ENCODE results near the gene KRT17.

The KRT17 gene

DNA sequence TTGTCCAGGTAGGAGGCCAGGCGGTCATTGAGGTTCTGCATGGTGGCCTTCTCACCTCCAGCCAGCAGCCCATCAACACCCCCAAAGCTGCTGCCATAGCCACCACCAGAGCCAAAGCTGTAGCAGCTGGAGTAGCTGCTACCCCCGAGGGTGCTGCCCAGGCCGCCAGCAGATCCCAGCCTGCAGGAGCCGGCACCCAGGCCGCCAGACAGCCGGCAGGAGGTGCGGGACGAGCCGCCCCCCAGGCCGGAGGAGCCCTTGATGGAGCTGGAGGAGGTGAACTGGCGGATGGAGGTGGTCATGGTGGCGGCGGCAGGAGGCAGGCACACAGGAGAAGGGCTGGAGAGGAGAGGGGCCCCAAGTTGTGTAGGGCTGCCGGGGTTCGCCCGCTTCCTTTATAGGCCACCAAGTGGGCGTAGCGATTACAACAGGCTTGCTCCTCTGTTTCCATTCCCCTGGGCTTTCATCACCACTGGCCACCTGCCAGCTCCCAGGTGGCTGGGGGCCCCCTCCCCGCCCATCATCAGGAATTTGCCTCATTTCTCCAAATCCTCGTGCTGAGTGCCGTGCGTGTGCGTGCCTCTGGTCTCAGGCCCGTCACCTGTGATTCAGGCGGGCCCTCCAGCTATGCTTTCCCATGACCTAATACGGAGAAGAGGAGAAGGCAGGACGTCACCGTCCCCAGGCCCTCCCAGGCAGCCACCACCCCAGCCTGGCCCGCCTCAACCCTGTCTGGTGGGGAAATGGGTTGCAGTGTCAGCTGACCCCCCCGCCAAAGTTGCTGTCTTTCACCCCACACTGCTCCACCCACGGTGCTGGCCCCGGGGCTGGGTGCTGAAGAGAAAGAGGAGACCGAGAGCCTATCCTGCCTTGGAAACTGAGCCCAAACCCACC is at the start of gene KRT17:
Gene KRT17 (minus strand): TSS at position 368 of the 894 bp plus-strand sequence. CDS start 66 bp downstream, at position 302.
- no peak for DNase-seq (ENCODE audit: low read depth, low spot score)

DNA sequence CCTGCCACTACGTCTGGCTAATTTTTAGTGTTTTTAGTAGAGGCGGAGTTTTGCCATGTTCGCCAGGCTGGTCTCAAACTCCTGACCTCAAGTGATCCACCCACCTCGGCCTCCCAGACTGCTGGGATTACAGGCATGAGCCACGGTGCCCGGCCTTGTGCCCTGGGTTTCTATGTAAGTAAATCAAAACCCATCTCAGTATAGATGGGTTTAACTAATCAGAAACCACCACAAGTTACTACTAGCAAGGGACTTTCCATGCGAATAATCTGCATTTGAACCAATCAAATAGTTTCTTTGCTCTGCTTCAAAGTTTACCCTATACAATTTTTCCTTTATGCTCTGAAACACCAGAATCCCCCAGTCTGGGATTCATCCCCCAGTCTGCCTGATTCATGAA is 47.8 kb upstream of the KRT17 start:
- no peak for DNase-seq (ENCODE audit: low read depth, low spot score)

DNA sequence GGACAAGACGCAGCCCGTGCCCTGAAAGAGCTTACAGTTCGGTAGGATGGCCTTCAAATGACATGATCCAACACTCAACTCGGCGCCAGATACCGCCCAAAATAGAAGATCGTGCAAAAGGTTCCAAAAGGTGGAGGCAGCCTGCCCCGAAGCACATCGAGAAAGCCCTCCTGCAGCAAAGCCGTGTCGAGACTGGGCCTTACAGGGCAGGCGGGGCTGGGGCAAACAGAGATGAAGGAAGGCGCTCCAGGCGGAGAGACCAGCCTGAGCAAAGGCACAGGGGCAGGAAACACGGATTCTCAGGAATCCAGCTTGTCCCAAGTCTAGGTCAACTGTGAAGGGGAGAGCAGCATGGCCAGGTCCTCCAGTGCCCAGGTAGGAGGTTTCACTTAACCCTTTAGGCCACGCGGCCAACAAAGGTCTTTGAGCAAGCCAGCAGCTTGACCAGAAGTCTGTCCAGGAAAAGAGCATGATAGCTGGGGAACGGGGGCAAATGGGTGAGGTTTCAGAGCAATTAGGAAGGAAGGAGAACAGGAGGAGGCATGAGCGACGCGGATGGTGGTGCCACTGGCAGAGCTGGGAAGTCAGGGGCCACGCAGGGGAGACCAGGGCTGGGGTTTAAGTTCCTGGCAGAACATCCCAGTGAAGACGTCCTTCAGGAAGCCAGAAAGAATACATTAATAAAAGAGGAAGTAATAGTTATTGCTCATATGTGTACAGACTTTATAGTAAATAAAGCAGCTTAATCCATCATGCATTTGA is 43.1 kb upstream of the KRT17 start:
- DNase-seq (ENCODE audit: low read depth, low spot score), result no peak

DNA sequence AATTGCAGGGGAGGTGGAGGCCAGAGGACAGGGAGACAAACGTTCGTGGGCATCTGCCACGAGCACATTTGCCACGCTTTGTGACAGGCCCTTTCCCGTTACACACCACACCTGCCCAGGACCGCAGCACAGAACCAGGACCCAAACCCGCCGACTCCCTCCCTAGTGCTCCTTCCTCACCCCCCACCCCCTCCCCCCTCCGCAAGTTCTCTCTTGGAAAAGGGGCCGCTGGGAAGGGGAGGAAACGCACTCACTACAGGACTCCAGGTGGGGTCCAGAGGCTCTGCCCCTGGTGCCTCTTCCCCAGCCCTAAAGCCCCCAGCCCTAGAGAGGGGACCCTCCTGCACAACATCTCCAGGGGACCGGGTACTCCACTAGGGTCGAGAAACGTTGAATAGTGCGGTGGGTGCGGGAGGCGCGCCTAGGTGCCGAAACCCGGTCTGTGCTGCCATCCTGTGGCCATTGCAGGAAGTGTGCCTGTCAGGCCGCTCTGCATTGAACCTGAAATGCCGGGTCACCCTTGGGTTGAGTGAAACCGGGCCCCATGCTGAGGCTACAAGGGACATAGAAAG is 42.4 kb upstream of the KRT17 start:
- no peak for DNase-seq (ENCODE audit: low read depth, low spot score)

DNA sequence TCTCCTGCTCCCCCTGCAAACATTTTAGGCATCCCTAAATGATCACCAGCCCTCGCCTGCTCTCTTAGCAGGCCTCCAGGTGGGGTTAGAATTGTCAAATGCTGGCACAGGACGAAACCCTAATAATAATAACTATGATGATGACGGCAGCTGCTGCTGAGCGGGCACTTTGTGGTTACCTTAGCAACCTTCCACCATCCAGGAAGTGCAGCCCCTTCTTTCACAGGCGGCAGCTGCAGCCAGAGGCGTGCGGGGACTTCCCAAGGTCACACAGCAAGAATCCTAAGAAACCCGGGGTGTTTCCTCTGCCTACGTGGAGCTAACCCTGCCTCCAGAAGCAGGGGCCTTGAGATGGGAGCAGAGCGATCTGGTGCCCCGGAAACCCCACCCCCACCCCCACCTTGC is 41.9 kb upstream of the KRT17 start:
- DNase-seq (ENCODE audit: low read depth, low spot score), result no peak

DNA sequence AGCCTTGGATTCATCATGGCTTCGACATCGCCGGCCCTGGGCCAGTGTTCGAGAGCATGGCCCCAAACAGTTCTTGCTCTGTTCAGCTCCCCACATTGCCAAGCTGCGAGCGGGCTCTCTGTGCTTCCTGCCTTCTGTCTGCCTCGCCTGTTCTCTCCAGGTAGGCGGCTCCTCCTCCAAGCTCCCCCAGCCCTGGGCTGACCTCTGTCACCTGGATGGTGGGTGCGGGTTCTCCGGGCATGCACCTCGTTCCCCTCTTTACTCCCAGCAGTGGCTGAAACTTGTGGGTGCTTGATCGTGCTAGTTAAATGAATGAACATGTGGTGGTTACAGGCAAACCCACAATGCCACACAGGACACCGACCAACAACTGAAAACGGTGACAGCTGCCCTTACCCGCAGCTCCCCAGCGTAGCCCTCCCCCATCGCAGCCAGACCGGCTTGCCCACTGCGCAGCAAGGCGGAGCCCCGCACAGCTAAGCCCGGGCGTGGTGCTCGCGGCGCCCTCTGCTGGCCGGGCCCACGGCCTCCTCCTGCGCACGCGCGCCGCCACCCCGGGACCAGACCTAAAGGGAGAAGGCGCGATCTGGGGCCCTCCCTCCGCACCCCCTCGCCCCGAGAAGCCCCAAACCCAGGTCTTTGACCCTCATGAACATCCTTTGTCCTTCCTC is 41.3 kb upstream of the KRT17 start:
- no peak for DNase-seq (ENCODE audit: low read depth, low spot score)

DNA sequence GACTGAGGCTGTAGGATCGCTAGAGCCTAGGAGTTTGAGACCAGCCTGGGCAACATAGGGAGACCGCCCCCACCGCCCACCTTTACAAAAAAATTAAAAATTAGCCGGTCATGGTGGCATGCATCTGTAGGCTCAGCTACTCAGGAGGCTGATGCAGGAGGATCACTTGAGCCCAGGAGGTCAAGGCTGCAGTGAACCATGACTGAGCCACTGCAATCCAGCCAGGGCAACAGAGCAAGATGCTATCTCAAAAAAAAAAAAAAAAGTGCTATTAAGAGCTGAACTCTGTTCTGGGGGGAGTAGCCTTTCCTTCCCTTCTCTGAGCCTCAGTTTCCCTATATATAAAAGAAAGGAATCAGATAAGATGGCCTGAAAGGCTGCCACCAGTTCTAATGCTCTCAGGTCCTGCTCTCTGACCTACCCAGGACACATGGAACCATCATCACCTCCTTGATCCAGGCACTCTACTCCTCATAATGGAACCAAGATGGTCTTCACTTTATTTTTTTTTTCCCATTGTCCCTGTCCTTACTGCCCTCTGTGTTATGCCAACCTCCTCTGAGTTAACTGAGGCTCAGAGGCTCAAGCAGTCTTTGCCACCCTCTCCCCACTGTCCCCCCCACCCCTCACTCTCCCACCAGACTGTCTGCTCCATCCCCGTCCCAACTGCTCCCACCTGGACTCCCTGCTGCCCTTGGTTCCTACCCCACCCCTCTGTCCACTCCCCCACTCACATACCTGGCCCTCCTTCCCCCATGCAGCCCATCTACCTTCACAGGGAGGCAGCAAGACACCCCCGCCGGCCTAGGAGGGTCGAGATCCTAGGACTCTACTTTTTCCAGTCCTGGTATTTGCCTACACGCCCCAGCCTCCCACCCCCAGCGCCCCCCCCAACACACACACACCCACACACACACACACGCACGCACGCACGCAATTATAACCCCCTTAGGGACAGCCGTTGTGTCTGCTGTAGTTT is 40.5 kb upstream of the KRT17 start:
- DNase-seq (ENCODE audit: low read depth, low spot score), result no peak

DNA sequence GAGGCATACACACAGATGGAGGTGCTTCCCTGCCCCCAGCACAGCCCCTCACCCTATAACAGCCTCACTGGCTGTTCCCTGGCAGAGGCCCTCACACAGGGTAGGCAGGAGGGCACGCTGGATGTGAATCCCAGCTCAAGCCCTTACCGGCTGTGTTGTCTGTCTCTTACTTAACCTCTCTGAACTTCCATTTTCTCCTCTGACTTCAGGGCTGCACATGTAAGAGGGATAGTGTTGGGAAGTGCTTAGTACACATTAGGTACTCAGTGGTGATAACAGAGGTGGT is 39.7 kb upstream of the KRT17 start:
- DNase-seq (ENCODE audit: low read depth, low spot score), result no peak

DNA sequence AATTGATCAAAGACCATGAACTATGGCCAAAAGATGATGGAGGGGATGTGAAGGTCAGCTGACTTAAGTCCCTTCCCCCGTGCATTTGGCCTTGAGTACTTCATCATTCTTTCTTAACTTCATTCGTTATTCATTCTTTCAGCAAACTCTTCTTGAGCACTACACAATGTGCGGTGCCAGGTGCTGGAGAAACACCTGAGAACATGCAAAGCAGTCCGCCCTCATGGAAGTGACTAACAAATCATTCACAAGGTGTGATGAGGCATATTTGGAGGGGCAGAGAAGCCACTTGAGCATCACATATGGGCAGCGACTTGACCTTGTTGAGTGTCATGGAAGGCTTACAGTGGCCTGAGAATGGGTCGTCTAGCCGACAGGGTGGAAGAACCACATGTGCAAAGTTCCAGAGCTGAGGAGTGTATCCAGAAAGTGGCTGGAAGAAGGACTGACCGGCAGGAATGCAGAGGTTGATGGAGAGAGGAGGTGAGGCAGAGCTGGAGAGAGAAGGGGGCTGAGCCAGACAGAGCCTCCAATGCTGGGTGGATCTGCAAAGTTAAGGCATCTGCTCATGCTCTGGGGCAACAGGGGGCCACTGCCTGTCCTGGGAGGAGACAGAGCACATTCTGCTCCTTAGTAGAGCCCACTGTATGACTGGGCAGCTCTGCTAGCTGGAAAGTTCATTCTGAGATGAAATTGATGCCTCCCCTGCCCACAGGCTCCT is 39.2 kb upstream of the KRT17 start:
- no peak for DNase-seq (ENCODE audit: low read depth, low spot score)

DNA sequence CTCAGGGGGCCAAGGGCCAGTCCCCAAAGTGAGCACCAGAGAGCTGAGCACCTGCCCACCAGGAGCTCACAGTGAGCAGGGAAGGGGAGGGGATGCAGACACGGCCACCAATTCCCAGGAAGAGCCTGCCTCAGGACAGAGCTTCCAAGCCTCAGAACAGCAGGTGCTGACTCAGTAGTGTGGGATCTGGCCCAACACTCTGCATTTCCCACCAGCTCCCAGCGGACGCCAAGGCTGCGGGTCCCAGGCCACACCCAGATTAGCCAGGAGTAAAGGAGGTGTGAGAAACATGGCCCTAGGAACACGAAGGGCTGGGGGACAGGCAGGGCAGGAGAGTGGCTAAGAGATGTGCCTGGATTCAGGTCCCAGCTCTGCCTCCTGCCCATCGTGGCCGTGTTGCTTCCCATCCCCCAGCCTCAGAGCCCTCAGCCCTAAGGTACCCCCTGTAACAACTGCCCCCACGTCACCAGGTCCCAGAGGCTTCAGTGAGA is 35.9 kb upstream of the KRT17 start:
- DNase-seq (ENCODE audit: low read depth, low spot score), result no peak

DNA sequence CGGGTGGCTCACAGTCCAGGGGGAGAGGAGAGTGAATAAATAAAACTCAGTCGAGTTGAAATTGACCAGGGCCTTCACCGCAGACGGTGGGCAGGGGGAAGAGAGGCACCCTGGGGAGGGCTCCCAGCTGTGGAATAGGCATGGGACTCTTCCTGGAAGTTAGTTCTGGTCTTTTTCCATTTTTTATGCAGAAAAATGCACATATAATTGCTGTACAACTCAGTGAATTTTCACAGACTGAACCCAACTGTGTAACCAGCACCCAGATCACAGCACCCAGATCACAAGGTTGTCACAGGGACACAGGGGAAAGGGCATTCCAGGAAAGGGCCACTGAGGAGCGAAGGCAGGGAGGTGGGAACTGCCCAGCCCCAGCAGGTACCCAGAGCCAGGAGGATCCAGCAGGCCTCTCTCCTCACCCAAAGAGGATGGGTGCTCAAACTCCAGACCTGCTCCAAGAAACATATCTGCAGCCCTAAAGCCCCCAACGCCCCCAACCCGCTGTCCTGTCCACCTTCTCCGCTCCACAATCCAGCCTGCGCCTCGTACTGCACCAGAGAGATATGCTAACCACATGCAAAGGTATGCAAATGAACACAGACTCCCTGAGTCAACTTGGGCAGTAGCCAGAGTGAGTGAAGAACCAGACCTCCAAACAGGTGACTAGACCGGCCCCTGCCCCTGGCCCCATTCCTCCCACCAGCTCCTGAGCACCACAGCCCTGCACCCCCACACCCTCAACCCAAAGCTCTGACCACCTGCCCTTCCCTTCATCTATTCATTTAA is 35.2 kb upstream of the KRT17 start:
- DNase-seq (ENCODE audit: low read depth, low spot score), result no peak

DNA sequence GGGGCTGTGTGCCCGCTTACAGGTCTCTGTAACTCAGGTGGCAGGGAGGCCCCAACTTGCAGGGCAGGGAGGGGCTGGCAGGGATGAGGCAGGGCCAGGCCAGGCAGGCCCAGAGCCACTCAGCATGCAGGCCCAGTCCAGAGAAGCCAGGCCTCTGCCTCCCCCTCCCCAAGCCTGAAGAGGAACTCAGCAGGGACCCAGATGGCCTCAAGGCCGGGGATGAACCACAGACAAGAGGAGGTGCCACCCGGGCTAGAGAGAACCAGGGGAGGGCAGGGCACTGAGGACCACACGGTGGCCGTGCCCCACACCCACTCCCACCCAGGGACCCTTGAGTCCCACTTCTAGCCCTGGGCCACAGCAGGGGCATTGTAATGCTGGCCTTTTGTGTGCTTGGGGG is 34.5 kb upstream of the KRT17 start:
- no peak for DNase-seq (ENCODE audit: low read depth, low spot score)

DNA sequence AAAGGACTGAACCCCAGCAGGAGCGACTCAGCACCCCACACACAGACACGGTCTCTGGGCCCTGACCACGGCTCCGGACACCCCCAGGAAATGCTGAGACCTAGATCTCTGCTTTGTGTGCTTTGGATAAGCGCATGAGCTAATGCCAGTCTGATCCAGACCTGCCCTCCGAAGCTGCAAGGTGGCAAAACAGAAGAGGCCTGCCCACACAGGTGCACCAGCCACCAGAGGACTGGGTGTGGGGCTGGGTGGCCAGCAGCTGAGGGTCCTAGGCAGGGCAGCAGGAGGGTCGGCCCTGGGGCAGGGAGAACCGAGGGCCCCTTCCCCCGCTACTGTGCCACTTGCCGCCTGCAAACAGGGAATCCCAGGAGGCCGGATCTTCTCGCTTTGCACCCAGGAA is 33.6 kb upstream of the KRT17 start:
- no peak for DNase-seq (ENCODE audit: low read depth, low spot score)

DNA sequence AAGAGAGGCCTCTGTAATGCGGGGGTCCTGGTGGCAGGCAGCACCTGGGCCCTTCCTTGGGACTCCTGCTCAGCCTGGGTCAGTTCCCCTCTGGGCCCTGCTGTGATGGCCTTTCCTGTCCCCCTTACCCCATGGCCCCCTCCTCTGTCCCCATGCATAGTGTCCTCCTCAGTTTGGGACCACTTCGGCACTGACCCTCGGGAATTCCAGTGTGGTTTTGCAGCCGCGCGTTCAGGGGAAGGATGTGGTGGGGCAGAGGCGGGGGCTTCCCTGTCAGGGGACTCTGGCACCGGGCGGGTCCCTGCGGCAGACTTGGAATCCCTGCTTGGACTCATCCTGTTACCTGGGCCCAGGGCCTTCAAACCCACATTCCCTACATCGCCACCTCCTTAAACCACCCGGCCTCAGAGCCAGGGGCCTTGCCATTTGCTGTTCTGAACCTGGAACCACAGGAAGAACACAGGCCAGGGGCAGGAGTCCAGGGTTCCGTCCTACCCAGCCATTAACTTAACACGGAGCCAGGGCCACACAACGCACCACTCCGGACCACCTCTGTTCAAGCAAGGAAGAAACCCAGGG is 32.9 kb upstream of the KRT17 start:
- DNase-seq (ENCODE audit: low read depth, low spot score), result no peak

DNA sequence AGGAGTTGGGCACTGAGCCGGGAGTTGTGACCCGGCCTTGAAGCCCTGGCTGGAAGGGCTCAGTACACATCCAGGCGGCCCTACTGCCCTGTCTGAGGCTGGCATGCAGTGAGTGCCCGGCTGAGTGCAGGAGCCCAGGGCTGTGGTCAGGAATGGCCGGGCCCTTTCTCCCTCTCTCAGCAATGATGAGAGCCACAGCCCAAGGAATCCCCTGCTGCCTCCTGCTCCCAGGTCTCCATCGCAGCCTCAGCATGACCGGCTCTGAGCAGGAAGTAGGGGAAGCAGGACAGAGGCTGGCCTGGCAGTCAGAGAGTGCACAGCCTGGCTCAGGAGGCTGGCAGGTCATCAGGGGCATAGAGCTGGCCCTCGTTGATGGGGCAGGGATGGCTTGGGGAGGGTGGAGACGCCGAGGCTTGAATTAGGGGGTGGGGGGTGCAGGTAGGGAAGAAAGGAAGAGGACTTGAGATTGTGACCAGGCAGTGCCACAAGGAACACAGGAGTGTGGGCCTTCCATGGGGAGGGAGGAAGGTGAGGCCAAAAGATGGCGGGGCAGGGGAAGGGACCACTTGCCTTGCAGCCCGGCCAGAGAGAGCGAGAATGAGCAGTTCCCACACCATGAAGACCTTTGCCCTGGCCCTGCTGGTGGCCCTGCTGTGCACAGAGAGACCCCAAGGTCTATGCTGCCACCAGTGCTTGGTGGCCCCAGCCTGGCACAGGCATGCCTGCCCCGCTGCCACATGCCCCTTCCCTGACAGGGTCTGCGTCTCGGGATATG is 32.1 kb upstream of the KRT17 start:
- no peak for DNase-seq (ENCODE audit: low read depth, low spot score)

DNA sequence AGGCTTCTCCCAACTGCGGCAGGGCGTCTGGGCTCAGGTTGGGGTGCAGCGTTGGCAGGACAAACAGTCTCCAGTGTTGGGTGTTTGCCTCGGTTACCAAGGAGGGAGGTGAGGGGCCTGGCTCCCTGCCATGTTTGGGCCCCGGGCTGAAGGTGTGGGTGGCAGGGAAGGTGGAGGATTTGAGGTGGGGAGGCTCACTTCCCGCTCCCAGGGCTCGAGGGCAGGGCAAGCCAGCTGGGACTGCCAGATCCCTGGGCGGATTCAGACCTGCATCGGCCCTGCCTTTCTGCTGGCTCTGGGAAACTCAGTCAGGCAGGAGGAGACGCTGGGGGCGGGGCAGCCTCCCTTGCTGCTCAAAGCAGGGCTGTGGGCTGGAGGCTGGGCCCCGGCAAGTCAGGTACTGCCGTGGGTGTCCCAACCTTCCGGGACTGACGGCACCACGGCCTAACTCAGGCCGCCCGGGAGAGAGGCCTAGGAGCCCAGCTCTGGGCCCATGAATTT is 31.3 kb upstream of the KRT17 start:
- no peak for DNase-seq (ENCODE audit: low read depth, low spot score)

DNA sequence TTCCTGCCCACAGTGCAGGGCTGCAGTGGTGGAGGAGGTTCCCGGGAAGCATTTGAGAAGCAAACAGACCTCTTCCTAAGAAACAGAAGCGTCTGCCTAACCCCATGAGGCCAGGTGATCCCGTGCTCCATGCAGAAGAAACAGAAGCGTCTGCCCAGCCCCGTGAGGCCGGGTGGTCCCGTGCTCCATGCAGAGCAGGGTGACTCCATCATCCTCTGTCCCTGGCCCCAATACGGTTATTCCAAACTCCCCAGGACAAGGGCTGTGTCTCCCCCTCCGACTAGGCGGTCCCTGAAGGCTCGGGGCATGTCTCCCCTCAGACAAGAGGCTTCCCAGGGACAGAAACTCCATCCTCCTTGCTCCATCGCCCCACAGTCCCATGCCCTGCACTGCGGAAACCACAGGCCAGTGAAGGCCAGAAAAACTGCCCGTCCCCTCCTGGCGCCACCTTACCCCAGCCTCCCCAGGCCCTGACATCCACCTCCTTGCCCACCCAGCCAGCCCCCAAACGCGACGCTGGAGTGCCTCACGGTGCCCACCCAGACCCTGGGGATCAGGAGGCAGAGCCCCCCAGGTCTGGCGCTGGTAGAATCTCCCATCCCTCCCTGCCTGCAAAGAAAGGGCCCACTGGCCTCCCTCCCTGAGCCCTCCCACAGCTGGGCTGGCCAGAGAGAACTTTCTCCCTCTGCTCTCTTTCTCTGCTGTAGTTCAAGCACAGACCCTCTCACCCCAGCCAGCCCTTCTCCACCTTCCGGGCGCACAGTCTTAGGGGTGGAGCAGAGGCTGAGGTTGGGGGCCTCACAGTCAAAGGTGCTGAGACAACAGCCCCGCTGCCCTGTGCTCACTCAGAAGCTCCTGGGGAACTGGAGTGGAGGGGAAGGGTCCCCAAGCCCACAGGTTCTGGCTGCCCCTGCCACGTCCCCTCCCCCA is 30.6 kb upstream of the KRT17 start:
- no peak for DNase-seq (ENCODE audit: low read depth, low spot score)
